ENCODE measurements around the gene GRIK4. TPM values are rescaled to one million over a fixed set of nuclear protein-coding genes. Genes with fewer than 3 reads are reported as not detected.

GRIK4 gene
- total RNA-seq, 6 experiments from 2014 or later, result 0.07 to 0.11 TPM; not detected in 4

DNA sequence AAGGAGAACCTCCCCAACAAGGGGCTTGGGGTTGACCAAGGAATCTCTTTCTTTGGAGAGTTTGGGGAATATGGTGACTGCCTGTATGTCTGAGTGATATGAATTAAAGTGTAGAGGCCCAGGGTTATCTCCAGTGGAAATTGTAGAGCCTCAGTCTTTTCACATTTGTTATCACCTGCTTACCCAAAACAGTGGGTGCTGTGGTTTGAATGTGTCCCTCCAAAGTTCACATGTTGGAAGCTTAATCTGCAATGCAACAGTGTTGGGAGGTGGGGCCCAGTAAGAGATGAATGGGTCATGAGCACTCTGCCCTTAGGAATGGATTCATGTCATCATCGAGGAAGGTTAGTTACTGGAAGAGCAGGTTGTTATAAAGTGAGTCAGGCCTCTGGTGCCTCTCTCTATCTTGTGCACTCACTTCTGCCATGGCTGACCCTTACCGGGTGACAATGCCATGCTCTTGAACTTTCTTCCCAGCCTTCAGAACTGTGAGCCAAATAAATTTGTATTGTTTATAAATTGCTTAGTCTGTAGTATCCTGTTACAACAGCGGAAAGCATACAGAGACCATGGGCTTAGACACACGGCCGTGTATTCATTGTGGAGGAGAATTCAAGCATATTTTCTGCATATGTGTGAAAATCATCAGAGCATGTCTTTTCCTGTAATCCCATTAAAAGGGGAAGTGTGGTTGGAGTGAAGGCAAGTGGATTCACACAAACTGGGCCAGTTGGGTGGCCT, 398.3 kb downstream of the GRIK4 start:
- Histone ChIP-seq H3K4me1 (no peaks in the 10 kb centered on the region), H3K27ac (no peak overlapping the region), H3K9me3 (no peaks in the 10 kb centered on the region), H3K36me3 (no peaks in the 10 kb centered on the region), H3K4me3 (no peak overlapping the region), H3K27me3 (no peaks in the 10 kb centered on the region)
- WGBS (ENCODE audit: insufficient coverage, low coverage, low lambda C conversion rate, missing lambda C conversion rate), result 75% methylated on average over 5 of the region's 5 CpGs
- DNase-seq (no peak), ATAC-seq (no peak)
- TF ChIP-seq, protein P1, sequence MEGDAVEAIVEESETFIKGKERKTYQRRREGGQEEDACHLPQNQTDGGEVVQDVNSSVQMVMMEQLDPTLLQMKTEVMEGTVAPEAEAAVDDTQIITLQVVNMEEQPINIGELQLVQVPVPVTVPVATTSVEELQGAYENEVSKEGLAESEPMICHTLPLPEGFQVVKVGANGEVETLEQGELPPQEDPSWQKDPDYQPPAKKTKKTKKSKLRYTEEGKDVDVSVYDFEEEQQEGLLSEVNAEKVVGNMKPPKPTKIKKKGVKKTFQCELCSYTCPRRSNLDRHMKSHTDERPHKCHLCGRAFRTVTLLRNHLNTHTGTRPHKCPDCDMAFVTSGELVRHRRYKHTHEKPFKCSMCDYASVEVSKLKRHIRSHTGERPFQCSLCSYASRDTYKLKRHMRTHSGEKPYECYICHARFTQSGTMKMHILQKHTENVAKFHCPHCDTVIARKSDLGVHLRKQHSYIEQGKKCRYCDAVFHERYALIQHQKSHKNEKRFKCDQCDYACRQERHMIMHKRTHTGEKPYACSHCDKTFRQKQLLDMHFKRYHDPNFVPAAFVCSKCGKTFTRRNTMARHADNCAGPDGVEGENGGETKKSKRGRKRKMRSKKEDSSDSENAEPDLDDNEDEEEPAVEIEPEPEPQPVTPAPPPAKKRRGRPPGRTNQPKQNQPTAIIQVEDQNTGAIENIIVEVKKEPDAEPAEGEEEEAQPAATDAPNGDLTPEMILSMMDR (IDR thresholded peaks at IDR 0.05), result no peak
- no peak for TF ChIP-seq POLR2A (IDR thresholded peaks at IDR 0.05)
- intact Hi-C loops (cut with DNase I), result no loop called here

DNA sequence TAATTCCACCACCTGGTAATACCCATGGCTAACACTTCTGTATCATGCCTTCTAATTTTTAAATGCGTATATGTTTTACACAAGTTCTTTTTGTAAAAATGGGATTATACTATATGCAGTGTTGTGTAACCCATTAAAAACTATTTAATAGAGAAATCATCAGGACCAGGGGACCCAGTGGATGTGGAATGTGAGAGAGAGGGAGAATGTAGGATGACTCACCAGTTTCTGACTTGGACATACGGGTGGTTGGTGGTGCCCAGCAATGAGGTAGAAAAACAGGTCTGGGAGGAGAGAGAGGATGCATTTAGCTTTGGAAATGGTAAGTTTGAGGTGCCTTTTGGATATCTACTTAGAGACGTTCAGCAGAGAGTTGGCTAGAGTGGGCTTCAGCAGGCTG, 400.4 kb downstream of the GRIK4 start:
- Histone ChIP-seq H3K36me3 (no peaks in the 10 kb centered on the region), H3K27me3 (no peaks in the 10 kb centered on the region), H3K4me1 (no peaks in the 10 kb centered on the region), H3K27ac (no peak overlapping the region), H3K9me3 (no peaks in the 10 kb centered on the region), H3K4me3 (no peak overlapping the region)
- ATAC-seq, result no peak
- 80% methylated on average over 3 of the region's 3 CpGs for WGBS (ENCODE audit: insufficient coverage, low coverage, low lambda C conversion rate, missing lambda C conversion rate)
- intact Hi-C loops (cut with DNase I), result no loop called here
- TF ChIP-seq, protein P1 (IDR thresholded peaks at IDR 0.05), result no peak
- TF ChIP-seq POLR2A (IDR thresholded peaks at IDR 0.05), result no peak
- no peak for DNase-seq

DNA sequence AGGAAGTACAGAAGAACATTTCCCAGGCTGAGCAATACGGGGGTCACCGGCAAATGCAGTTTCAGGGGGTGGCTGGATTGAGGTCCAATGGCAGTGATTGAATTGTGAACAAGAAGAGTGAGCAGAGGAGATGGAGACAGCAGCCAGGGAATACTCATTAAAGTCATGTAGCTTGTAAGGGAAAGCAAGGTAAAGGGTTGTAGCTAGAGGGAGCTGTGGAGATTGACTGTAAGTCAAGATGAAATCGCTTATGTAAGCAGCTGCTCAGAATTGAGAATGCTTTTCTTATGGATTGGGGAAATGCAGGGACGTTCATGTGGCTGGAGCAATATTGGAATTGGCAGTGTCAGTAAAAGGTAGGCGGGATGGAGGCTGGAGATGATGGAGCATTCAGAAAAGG, 401.0 kb downstream of the GRIK4 start:
- peak; percentile 34 to 76 (median 56) for ATAC-seq
- 32% methylated on average over 5 of the region's 5 CpGs for WGBS (ENCODE audit: insufficient coverage, low coverage, low lambda C conversion rate, missing lambda C conversion rate)

DNA sequence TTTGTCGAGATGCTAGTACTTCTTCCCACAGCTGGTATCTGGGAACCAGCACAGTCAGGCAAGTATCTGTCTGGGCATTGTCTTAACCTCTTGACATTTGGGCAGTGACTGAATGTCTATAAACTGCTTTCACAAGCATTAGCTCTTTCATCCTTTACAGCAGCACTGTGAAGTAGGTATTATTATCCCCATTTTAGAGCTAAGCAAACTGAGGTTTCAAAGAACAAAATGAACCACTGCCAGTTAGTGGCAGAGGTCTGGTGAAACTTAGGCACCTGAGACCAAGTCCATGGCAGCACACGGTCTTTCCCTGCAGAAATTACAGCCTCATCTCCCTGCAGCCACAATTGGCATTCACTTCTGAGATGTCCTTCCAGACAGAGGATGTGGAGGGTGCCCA, 401.4 kb downstream of the GRIK4 start:
- TF ChIP-seq, protein P1 (IDR thresholded peaks at IDR 0.05), result no peak
- TF ChIP-seq POLR2A (IDR thresholded peaks at IDR 0.05), result no peak
- Histone ChIP-seq H3K36me3 (no peaks in the 10 kb centered on the region), H3K4me1 (no peaks in the 10 kb centered on the region), H3K4me3 (no peak overlapping the region), H3K27ac (no peak overlapping the region), H3K27me3 (no peaks in the 10 kb centered on the region), H3K9me3 (no peaks in the 10 kb centered on the region)
- WGBS (ENCODE audit: insufficient coverage, low coverage, low lambda C conversion rate, missing lambda C conversion rate), result 67% methylated on average over 2 of the region's 2 CpGs
- intact Hi-C loops (cut with DNase I), result no loop called here
- DNase-seq, result no peak
- no peak for ATAC-seq

More for the DNA sequence above, 401.0 kb downstream of the GRIK4 start:
- Histone ChIP-seq H3K4me3 (no peak overlapping the region), H3K4me1 (no peaks in the 10 kb centered on the region), H3K27me3 (no peaks in the 10 kb centered on the region), H3K36me3 (no peaks in the 10 kb centered on the region), H3K27ac (no peak overlapping the region), H3K9me3 (no peaks in the 10 kb centered on the region)
- TF ChIP-seq, protein P1 (IDR thresholded peaks at IDR 0.05), result peak in 3 of 4 donors; percentile 36 to 57 (median 40)
- no peak for TF ChIP-seq POLR2A (IDR thresholded peaks at IDR 0.05)
- no peak for DNase-seq
- intact Hi-C loops (cut with DNase I), result no loop called here
